Dermis blood vessel endothelial cell (primary cell): Measurements from ENCODE around the gene USP20. TPM values are rescaled to one million over a fixed set of nuclear protein-coding genes. Genes with fewer than 3 reads are reported as not detected.

Experiments
- DNase-seq: peaks from one replicate; pipeline ENCODE4 v3.0.0; 2010
- total RNA-seq: library from RNA; depleted of rRNA; stranded (reverse); fragments of >200 nt; gene quantifications from 2 replicates; pipeline ENCODE4 v1.2.3, GENCODE V29; 2014

USP20 gene
- total RNA-seq, 1 donor from 2014 or later: 11.2 TPM

- DNase-seq: no peak
Observed at GRCh38 chr9:129857207-129857606, 21.9 kb downstream of the USP20 start.

- no peak for DNase-seq
Observed at GRCh38 chr9:129858167-129858962, 23.1 kb downstream of the USP20 start.

- DNase-seq: no peak
Observed at GRCh38 chr9:129860653-129861446, 25.6 kb downstream of the USP20 start.

- no peak for DNase-seq
Observed at GRCh38 chr9:129861447-129861827, 26.2 kb downstream of the USP20 start.

- DNase-seq: peak; percentile 39
Observed at GRCh38 chr9:129863059-129863690, 27.9 kb downstream of the USP20 start.

- DNase-seq: no peak
Observed at GRCh38 chr9:129864991-129865647, 29.9 kb downstream of the USP20 start.

- no peak for DNase-seq
Observed at GRCh38 chr9:129865668-129866320, 30.5 kb downstream of the USP20 start.

- no peak for DNase-seq
Observed at GRCh38 chr9:129866394-129867135, 31.3 kb downstream of the USP20 start.

- DNase-seq: no peak
Observed at GRCh38 chr9:129867136-129868022, 32.1 kb downstream of the USP20 start.

- DNase-seq: no peak
Observed at GRCh38 chr9:129868023-129868871, 33.0 kb downstream of the USP20 start.

- no peak for DNase-seq
Observed at GRCh38 chr9:129868872-129869486, 33.7 kb downstream of the USP20 start.

- DNase-seq: no peak
Observed at GRCh38 chr9:129869585-129870501, 34.6 kb downstream of the USP20 start.

- no peak for DNase-seq
Observed at GRCh38 chr9:129871046-129871445, 35.8 kb downstream of the USP20 start.

- DNase-seq: no peak
Observed at GRCh38 chr9:129873563-129874190, 38.4 kb downstream of the USP20 start.

- DNase-seq: no peak
Observed at GRCh38 chr9:129874261-129875101, 39.2 kb downstream of the USP20 start.

- DNase-seq: no peak
Observed at GRCh38 chr9:129875181-129875611, 39.9 kb downstream of the USP20 start.
